ENCODE results near the gene HADHA.

Gene HADHA

DNA sequence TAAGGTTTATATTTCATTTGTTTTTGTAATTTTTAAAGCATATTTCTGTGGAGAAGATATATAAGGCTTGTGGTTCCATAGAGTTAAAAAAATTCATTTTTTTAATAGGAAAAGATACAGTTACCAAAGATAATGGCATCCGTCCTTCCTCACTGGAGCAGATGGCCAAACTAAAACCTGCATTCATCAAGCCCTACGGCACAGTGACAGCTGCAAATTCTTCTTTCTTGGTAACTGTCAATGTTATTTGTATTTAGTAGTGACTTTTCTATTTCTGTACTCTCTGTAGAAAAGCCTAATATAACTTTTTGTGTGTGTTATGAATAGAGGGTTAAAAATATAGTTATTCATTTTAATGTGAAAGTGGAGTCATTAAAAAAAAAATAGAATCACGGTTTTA lies 35.5 kb upstream of the HADHA start:
- TF ChIP-seq, protein P1, sequence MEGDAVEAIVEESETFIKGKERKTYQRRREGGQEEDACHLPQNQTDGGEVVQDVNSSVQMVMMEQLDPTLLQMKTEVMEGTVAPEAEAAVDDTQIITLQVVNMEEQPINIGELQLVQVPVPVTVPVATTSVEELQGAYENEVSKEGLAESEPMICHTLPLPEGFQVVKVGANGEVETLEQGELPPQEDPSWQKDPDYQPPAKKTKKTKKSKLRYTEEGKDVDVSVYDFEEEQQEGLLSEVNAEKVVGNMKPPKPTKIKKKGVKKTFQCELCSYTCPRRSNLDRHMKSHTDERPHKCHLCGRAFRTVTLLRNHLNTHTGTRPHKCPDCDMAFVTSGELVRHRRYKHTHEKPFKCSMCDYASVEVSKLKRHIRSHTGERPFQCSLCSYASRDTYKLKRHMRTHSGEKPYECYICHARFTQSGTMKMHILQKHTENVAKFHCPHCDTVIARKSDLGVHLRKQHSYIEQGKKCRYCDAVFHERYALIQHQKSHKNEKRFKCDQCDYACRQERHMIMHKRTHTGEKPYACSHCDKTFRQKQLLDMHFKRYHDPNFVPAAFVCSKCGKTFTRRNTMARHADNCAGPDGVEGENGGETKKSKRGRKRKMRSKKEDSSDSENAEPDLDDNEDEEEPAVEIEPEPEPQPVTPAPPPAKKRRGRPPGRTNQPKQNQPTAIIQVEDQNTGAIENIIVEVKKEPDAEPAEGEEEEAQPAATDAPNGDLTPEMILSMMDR (IDR thresholded peaks at IDR 0.05) = no peak

DNA sequence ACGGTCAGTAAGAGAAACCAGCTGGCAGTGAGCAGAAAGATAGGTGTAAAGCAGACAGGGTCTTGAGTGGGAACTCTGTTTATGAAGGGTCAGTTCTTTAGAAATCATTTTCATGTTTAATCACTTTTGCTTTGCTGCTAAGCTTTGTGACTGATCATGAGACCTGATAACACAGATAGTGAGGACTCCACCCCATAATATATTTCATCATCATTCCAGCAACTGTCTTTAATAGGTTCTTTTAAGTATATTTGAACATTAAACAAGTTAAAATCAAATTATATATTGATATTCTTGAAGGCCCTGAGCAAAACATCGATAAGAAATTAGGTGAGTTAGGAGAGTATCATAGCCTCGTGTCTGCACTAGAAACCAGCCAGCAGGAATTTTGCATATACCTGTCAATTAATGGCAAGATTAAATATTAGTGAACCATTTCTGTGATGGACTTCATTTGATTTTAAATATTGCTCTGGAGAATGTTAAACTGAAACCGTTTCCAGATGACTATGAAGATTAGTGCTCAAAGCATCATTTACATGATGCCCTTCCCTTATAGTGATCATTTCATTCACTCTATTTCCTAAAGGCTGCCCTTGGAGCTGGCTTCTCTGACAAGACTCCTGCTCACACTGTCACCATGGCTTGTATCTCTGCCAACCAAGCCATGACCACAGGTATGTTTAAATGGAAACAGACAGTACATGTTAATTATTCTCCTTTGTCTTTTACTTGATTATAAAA lies 32.2 kb upstream of the HADHA start:
- TF ChIP-seq, protein P1 (IDR thresholded peaks at IDR 0.05) = no peak

DNA sequence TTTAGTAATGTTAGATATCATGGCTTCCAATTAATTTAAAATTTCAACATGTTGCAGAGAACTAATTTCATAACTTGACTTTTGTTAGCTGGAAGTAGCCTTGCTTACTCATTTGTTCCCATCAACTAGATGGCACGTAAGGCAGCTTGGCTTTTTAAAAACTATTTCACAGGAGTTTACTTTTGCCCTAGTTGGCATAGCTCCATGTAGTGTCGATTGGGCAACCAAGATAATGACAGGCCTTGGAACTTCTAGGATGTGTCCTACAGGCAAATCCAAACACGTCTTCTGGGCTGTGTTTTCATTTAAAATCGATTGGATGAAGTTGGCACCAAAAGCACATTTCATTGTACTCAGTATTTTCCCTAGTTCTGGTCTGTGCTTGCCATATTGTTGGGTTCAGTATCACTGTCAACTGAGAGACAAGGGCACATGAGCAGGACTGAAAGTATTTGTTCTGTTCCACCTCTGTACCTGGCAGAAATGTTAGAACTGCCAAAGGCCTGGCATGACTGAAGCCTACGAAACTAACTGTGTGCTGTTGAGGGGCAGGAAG lies 29.7 kb upstream of the HADHA start:
- TF ChIP-seq, protein P1 (IDR thresholded peaks at IDR 0.05) = no peak

DNA sequence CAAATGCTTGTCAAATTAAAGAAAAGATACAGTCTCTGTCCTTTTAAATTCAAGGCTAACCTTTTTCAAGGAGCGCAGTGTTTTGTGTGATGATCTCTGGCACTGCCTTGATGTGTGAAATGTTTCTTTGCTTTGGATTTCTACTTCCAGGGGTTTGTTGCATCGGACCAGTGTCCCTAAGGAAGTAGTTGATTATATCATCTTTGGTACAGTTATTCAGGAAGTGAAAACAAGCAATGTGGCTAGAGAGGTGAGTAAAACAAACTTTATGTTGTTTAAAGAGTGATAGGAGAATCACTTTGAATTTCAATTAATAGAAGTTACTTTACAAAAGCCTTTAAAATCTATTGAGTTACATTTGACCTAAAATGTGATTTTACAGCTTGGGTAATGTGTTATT lies 29.1 kb upstream of the HADHA start:
- TF ChIP-seq, protein P1 (IDR thresholded peaks at IDR 0.05) = no peak

DNA sequence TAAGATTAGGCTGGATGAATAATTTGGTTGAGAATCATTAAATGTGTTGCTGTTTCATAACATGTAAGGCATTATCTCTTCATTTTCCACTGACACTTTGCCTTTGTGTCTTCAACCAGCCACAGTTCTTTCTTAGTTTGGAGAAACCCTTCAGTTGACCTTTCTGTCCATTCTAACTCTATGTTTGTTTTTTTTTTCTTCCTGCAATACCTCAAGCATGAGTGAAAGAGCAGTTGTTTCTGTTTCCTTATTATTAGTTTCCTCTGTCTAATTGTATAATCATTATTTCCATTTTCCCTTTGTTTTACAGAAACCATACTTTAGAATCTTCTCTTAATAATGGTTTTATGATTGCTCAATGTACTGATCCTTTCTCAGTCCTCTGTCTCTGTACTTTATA lies 25.9 kb upstream of the HADHA start:
- TF ChIP-seq, protein P1 (IDR thresholded peaks at IDR 0.05) = no peak

DNA sequence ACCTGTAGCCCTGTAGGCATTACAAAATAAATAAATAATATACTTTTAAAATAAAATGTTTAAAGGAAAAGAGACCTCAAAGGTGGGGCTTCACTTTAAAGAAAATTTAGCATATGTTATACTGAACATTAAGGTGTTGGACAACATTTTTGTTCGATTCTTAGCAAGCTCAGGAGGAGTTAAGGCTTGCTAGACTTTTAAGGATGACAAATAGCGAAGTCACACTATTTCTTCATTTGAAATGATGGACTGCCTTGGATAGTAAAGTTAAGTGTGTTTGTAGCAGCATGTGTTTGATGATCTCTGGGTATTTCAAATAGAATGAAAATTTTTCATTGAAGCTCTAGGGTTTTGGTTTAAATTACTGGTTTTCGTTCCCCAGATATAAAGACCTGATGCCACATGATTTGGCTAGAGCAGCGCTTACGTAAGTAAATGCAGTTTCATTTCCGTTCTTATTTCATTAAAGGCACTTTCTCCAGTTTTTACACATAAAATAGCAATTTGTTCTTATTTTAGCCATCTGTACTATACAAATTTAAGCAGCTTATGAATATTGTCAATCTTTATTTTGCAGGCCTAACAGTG lies 25.2 kb upstream of the HADHA start:
- TF ChIP-seq, protein P1 (IDR thresholded peaks at IDR 0.05) = no peak

DNA sequence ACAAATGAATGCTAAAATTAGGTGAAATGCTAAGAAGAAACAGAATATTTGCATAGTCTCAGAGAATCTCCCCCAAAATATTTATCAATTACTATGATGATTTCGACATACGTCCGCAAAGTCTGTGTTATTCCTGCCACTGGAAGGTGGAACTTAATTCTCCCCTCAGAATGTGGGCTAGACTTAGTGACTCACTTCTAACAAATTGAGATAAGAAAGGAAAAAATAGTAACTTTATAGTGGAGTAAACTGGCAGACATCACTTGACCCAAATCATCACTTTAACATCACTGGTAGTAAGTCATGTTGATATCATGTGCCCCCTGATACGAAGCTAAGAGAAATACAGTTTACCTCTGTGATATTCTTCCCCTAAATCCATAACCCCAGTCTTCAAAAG lies 23.8 kb upstream of the HADHA start:
- TF ChIP-seq, protein P1 (IDR thresholded peaks at IDR 0.05) = no peak

All from LNCAP (cell line).